BE2C (cell line): ENCODE results near the gene TLL2.

Source experiments
- DNase-seq: peaks from one replicate; pipeline ENCODE4 v3.0.0-alpha.2; 2020
- H3K27me3 ChIP-seq: fragments of 250-450 bp; sonication (Bioruptor Pico); 2 replicates; pipeline ENCODE4 v1.5.1; 2020; ENCODE audit warnings: mild to moderate bottlenecking
- H3K36me3 ChIP-seq: fragments of 250-450 bp; sonication (Bioruptor Pico); 2 replicates; pipeline ENCODE4 v1.5.1; 2020; ENCODE audit warnings: mild to moderate bottlenecking
- H3K4me1 ChIP-seq: fragments of 250-450 bp; sonication (Bioruptor Pico); 2 replicates; pipeline ENCODE4 v1.5.1; 2020
- H3K4me3 ChIP-seq: 2 replicates; pipeline ENCODE4 v1.5.1; 2011; ENCODE audit warnings: low read depth, low read length
- H3K9me3 ChIP-seq: fragments of 250-450 bp; sonication (Bioruptor Pico); 2 replicates; pipeline ENCODE4 v1.5.1; 2020
- CTCF ChIP-seq: IDR thresholded peaks from 2 replicates; pipeline ENCODE4 v1.5.1; 2012; ENCODE audit warnings: mild to moderate bottlenecking, low read depth, low read length

TLL2 gene

GRCh38 chr10:96357038-96357620 lies 156.6 kb downstream of the TLL2 start:
- no peak for TF ChIP-seq CTCF
- Histone ChIP-seq H3K9me3 (no peaks in the 10 kb centered on the region), H3K27me3 (0 out of 2 replicates have a peak, but pooled peaks cover 6% of the 10 kb centered on the region), H3K4me1 (no peaks in the 10 kb centered on the region), H3K4me3 (no peak overlapping the region), H3K36me3 (no peaks in the 10 kb centered on the region)
- DNase-seq = no peak

GRCh38 chr10:96352582-96352981 lies 161.1 kb downstream of the TLL2 start:
- no peaks in the 10 kb centered on the region for H3K4me1 ChIP-seq
- H3K9me3 ChIP-seq = no peaks in the 10 kb centered on the region
- 0 out of 2 replicates have a peak, but pooled peaks cover 6% of the 10 kb centered on the region for H3K27me3 ChIP-seq
- TF ChIP-seq CTCF = no peak
- H3K4me3 ChIP-seq = no peak overlapping the region
- H3K36me3 ChIP-seq = no peaks in the 10 kb centered on the region
- DNase-seq = no peak

GRCh38 chr10:96352027-96352426 lies 161.7 kb downstream of the TLL2 start:
- Histone ChIP-seq H3K27me3 (0 out of 2 replicates have a peak, but pooled peaks cover 4% of the 10 kb centered on the region), H3K36me3 (no peaks in the 10 kb centered on the region), H3K4me3 (no peak overlapping the region), H3K4me1 (no peaks in the 10 kb centered on the region), H3K9me3 (no peaks in the 10 kb centered on the region)
- DNase-seq = no peak
- no peak for TF ChIP-seq CTCF

- no peak for TF ChIP-seq CTCF
- Histone ChIP-seq H3K9me3 (no peaks in the 10 kb centered on the region), H3K4me1 (no peaks in the 10 kb centered on the region)
Observed at GRCh38 chr10:96346295-96346694, 167.4 kb downstream of the TLL2 start.

GRCh38 chr10:96345222-96345621 lies 168.5 kb downstream of the TLL2 start:
- Histone ChIP-seq H3K27me3 (peaks cover 5% of the 10 kb centered on the region; the same call in 1 of the 2 replicates), H3K36me3 (no peaks in the 10 kb centered on the region), H3K4me1 (no peaks in the 10 kb centered on the region), H3K4me3 (no peak overlapping the region), H3K9me3 (no peaks in the 10 kb centered on the region)
- DNase-seq = no peak
- TF ChIP-seq CTCF = no peak

More at GRCh38 chr10:96346295-96346694, 167.4 kb downstream of the TLL2 start:
- Histone ChIP-seq H3K36me3 (no peaks in the 10 kb centered on the region), H3K27me3 (peaks cover 5% of the 10 kb centered on the region; the same call in 1 of the 2 replicates), H3K4me3 (no peak overlapping the region)
- DNase-seq = no peak

- DNase-seq = no peak
- H3K9me3 ChIP-seq = no peaks in the 10 kb centered on the region
- H3K4me3 ChIP-seq = no peak overlapping the region
- TF ChIP-seq CTCF = no peak
- no peaks in the 10 kb centered on the region for H3K4me1 ChIP-seq
- no peaks in the 10 kb centered on the region for H3K36me3 ChIP-seq
- H3K27me3 ChIP-seq = peaks cover 5% of the 10 kb centered on the region; the same call in 1 of the 2 replicates
Observed at GRCh38 chr10:96344178-96344577, 169.5 kb downstream of the TLL2 start.
